OCI-LY3 (cell line): Measurements from ENCODE around the gene CLSTN1.

Experiments used
- EZH2phosphoT487 ChIP-seq: fragments of 200-600 bp; shearing (Covaris generic); IDR thresholded peaks from 2 replicates; pipeline ENCODE4 v1.6.1; 2018; ENCODE audit warnings: antibody characterized with exemption, mixed run types, low read depth
- TF ChIP-seq, protein P1 (sequence below): fragments of 200-600, 300-600 bp; sonication (generic); IDR thresholded peaks from 2 replicates; pipeline ENCODE4 v1.5.1; 2014; ENCODE audit warnings: antibody characterized with exemption, low read length, low read depth

GRCh38 chr1:9852004-9852403 is 28.2 kb upstream of the CLSTN1 start:
- TF ChIP-seq, protein P1, sequence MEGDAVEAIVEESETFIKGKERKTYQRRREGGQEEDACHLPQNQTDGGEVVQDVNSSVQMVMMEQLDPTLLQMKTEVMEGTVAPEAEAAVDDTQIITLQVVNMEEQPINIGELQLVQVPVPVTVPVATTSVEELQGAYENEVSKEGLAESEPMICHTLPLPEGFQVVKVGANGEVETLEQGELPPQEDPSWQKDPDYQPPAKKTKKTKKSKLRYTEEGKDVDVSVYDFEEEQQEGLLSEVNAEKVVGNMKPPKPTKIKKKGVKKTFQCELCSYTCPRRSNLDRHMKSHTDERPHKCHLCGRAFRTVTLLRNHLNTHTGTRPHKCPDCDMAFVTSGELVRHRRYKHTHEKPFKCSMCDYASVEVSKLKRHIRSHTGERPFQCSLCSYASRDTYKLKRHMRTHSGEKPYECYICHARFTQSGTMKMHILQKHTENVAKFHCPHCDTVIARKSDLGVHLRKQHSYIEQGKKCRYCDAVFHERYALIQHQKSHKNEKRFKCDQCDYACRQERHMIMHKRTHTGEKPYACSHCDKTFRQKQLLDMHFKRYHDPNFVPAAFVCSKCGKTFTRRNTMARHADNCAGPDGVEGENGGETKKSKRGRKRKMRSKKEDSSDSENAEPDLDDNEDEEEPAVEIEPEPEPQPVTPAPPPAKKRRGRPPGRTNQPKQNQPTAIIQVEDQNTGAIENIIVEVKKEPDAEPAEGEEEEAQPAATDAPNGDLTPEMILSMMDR: no peak
- no peak for TF ChIP-seq EZH2phosphoT487
